G401 (cell line): ENCODE data around the gene OR51V1. TPM values are rescaled to one million over a fixed set of nuclear protein-coding genes. Genes with fewer than 3 reads are reported as not detected.

Experiments used
- DNase-seq: peaks from one replicate; pipeline ENCODE4 v3.0.0-alpha.2; 2015; ENCODE audit warnings: low spot score
- in situ Hi-C: cut with HindIII; loops from 2 replicates; pipeline ENCODE4 v1.10.0; 2016; ENCODE audit warnings: low sequenced_read_pairs, mixed read lengths
- total RNA-seq: library from RNA; depleted of rRNA; stranded (reverse); fragments of >200 nt; shearing (Covaris generic); gene quantifications from 2 replicates; pipeline ENCODE4 v1.2.3, GENCODE V29; 2014

OR51V1 gene
- total RNA-seq, 1 experiment from 2014 or later, result not detected

GRCh38 chr11:5232821-5233220 is 32.3 kb upstream of the OR51V1 start:
- in situ Hi-C loops, result no loop called here

GRCh38 chr11:5232176-5232575 is 31.7 kb upstream of the OR51V1 start:
- DNase-seq, result no peak
- in situ Hi-C loops, result no loop called here

More at GRCh38 chr11:5232821-5233220, 32.3 kb upstream of the OR51V1 start:
- DNase-seq, result no peak

- DNase-seq, result no peak
- in situ Hi-C loops, result no loop called here
Observed at GRCh38 chr11:5231111-5231510, 30.6 kb upstream of the OR51V1 start.

GRCh38 chr11:5230266-5230665 is 29.8 kb upstream of the OR51V1 start:
- in situ Hi-C loops, result no loop called here

GRCh38 chr11:5229796-5230195 is 29.3 kb upstream of the OR51V1 start:
- DNase-seq, result no peak
- in situ Hi-C loops, result no loop called here

More at GRCh38 chr11:5230266-5230665, 29.8 kb upstream of the OR51V1 start:
- DNase-seq, result no peak

GRCh38 chr11:5229356-5229755 is 28.9 kb upstream of the OR51V1 start:
- in situ Hi-C loops, result no loop called here
- DNase-seq, result no peak

- in situ Hi-C loops, result no loop called here
- DNase-seq, result no peak
Observed at GRCh38 chr11:5228124-5228523, 27.6 kb upstream of the OR51V1 start.

- DNase-seq, result no peak
- in situ Hi-C loops, result no loop called here
Observed at GRCh38 chr11:5227681-5228080, 27.2 kb upstream of the OR51V1 start.

- in situ Hi-C loops, result no loop called here
- no peak for DNase-seq
Observed at GRCh38 chr11:5226732-5227310, 26.3 kb upstream of the OR51V1 start, which contains the start of gene HBB. Gene HBB, minus strand, starts transcription at chr11:5227071. Its CDS starts 50 bp downstream, at chr11:5227021.

- in situ Hi-C loops, result no loop called here
- DNase-seq, result no peak
Observed at GRCh38 chr11:5225480-5225871, 25.0 kb upstream of the OR51V1 start.

- in situ Hi-C loops, result no loop called here
- no peak for DNase-seq
Observed at GRCh38 chr11:5224538-5225479, 24.3 kb upstream of the OR51V1 start.

GRCh38 chr11:5223686-5224085 is 23.2 kb upstream of the OR51V1 start:
- in situ Hi-C loops, result no loop called here
- DNase-seq, result no peak

- DNase-seq, result no peak
- in situ Hi-C loops, result no loop called here
Observed at GRCh38 chr11:5223146-5223545, 22.7 kb upstream of the OR51V1 start.

- in situ Hi-C loops, result no loop called here
- no peak for DNase-seq
Observed at GRCh38 chr11:5210376-5210885, 9.9 kb upstream of the OR51V1 start.

- DNase-seq, result peak; percentile 36
- in situ Hi-C loops, result no loop called here
Observed at GRCh38 chr11:5204787-5205186, 4.3 kb upstream of the OR51V1 start.

- no peak for DNase-seq
- in situ Hi-C loops, result no loop called here
Observed at GRCh38 chr11:5203366-5203765, 2.9 kb upstream of the OR51V1 start.

- DNase-seq, result no peak
- in situ Hi-C loops, result no loop called here
Observed at GRCh38 chr11:5198285-5198684, 2.2 kb downstream of the OR51V1 start.

GRCh38 chr11:5197536-5197935 is 2.9 kb downstream of the OR51V1 start:
- DNase-seq, result peak; percentile 49

GRCh38 chr11:5196731-5197130 is 3.8 kb downstream of the OR51V1 start:
- DNase-seq, result peak; percentile 73
- in situ Hi-C loops, result no loop called here

More at GRCh38 chr11:5197536-5197935, 2.9 kb downstream of the OR51V1 start:
- in situ Hi-C loops, result no loop called here

- DNase-seq, result peak; percentile 85
- in situ Hi-C loops, result no loop called here
Observed at GRCh38 chr11:5196067-5196466, 4.4 kb downstream of the OR51V1 start.
